ENCODE data around the gene WDR20. TPM values are rescaled to one million over a fixed set of nuclear protein-coding genes. Genes with fewer than 3 reads are reported as not detected.
"Not testable (repeated sequence)": the region's sequence is repeated elsewhere in the genome, so short reads cannot be mapped to it uniquely, and the experiment has no call there.

WDR20 gene, protein sequence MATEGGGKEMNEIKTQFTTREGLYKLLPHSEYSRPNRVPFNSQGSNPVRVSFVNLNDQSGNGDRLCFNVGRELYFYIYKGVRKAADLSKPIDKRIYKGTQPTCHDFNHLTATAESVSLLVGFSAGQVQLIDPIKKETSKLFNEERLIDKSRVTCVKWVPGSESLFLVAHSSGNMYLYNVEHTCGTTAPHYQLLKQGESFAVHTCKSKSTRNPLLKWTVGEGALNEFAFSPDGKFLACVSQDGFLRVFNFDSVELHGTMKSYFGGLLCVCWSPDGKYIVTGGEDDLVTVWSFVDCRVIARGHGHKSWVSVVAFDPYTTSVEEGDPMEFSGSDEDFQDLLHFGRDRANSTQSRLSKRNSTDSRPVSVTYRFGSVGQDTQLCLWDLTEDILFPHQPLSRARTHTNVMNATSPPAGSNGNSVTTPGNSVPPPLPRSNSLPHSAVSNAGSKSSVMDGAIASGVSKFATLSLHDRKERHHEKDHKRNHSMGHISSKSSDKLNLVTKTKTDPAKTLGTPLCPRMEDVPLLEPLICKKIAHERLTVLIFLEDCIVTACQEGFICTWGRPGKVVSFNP
- polyA plus RNA-seq (2013, experiment 1 of 2; ENCODE audit: insufficient read length): 14.4 TPM
- 13.8 TPM for polyA plus RNA-seq (2013, experiment 2 of 2; ENCODE audit: insufficient read length)

DNA sequence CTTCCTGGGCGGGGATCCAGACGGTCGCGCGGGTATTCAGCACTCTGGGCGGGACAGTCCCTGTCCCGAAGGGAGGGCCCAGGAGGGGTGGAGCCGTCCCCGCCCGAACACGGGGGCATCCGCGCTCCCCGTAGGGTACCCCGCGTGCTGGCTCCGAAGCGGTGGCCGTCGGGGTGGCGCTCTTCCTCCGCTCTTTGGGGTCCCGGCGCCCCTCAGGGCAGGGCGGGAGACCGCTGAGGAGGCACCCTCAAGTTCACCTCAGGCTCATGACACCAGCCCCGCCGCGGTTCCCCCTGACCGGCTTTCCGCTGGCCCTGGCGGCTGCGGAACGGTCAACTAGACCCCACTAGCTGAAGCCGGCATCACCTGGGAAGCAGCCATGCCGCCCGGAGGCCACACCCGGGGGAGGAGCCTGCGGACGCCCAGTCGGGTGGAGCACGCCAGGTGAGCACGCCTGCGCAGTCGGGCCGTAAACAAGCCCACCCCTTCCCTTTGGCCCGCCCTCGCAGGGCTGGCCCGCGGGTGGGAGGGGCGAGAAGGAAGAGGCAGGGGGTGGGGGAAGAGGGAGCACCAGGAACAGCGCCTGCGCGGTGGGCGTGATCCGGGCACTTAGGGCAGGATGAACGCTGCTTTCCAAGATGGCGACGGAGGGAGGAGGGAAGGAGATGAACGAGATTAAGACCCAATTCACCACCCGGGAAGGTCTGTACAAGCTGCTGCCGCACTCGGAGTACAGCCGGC lies at the start of gene WDR20:
Gene WDR20 (plus strand): TSS at position 612 of the 741 bp plus-strand sequence. CDS start 27 bp downstream, at position 639.
- peak; percentile 95 for DNase-seq

- no peak for DNase-seq
Measured at GRCh38 chr14:102090713-102091112, 49.0 kb upstream of the WDR20 start.

GRCh38 chr14:102092806-102093205 lies 46.9 kb upstream of the WDR20 start:
- no peak for DNase-seq

DNA sequence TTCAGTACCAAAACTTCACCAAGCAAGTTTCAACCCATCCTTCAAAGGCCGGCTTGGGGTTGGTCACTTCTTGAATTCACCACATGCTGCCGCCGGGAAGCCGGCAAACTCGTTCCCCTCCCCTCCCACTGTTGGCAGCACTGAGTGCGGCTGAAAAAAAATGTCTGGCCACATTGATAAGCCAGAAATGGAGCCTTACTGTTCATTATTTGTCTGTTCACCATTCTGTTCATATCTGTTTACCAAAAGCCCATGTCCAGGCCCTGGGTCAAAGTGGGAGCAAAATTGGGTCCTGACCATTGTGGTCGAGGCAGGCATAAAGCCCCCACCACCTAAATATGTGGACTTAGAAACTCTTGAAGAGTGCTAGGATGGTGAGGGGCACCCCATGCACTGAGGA lies 45.6 kb upstream of the WDR20 start:
- DNase-seq: no peak

DNA sequence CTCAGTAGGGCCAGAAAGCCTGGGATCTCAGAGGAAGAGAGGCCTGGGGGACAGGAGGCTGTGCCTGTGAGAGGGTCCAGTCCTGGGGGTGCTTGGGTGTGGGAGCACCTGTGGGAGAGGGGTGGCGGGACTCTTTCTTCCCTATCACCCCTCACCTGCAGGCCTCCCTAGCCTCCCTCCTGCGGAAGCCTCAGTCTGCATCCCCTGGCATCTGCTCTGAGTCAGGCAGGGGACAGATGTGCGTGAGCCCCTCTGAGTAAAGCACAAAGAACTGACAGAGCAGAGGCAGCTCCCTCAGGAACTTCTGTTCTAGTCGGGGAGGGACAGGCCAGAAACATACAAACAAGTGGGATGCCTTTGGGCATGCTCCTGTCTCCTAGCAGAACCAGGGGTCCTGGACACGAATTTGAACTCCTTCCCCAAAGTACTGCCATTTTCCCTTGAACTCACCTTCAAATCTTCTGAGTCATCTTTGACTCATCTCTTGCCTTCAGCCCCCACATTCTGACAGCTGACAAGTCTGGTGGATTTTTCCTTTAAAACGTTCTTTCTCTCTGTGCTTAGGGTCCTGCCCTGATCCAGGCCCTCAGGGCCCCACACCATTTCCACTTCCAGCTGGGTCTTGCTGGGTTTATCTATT lies 44.3 kb upstream of the WDR20 start:
- no peak for DNase-seq

GRCh38 chr14:102095871-102096568 lies 43.7 kb upstream of the WDR20 start:
- DNase-seq: no peak

DNA sequence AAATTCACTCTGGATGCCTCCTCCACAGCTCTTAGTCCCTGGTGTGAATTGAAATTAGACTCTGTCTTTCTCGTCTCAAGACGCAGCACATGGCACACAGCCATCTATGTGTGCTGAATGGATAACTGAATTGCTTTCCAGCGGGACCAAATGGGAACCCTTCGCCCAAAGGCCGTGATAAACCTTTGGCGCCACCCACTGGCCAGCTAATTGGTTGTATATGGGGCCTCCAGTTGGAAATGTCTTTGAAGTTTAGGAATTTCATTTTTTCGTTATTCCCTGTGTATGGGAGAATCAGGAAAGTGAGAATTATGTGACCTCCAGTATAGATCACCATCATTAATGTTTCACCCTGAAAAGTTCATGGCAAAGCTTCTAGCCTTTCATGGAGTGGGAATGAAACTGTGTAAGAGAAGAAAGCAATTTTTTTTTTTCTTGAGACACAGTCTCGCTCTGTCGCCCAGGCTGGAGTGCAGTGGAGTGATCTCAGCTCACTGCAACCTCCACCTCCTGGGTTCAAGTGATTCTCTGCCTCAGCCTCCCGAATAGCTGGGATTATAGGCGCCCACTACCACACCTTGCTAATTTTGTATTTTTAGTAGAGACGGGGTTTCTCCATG lies 43.0 kb upstream of the WDR20 start:
- peak; percentile 79 for DNase-seq

GRCh38 chr14:102097441-102098135 lies 42.1 kb upstream of the WDR20 start:
- DNase-seq: no peak

DNA sequence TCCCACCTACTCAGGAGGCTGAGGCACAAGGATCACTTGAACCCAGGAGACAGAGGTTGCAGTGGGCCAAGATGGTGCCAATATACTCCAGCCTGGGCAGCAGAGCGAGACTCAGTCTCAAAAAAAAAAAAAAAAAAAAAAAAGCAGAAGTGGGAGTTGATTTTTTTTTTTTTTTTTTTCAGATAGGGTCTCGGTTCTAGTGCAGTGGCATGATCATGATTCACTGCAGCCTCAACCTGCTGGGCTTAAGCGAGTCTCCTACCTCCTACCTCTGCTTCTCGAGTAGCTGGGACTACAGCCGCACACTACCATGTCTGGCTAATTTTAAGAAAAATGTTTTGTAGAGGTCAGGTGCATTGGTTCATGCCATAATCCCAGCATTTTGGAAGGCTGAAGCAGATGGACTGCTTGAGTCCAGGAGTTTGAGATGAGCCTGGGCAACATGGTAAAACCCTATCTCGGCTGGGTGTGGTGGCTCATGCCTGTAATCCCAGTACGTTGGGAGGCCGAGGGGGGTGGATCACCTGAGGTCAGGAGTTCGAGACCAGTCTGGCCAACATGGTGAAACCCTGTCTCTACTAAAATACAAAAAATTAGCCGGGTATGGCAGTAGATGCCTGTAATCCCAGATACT lies 36.5 kb upstream of the WDR20 start:
- no peak for DNase-seq

- no peak for DNase-seq
Measured at GRCh38 chr14:102105369-102105768, 34.3 kb upstream of the WDR20 start.

- not testable (repeated sequence) for DNase-seq
Measured at GRCh38 chr14:102109332-102109731, 30.4 kb upstream of the WDR20 start.

- DNase-seq: no peak
Measured at GRCh38 chr14:102111101-102111500, 28.6 kb upstream of the WDR20 start.

DNA sequence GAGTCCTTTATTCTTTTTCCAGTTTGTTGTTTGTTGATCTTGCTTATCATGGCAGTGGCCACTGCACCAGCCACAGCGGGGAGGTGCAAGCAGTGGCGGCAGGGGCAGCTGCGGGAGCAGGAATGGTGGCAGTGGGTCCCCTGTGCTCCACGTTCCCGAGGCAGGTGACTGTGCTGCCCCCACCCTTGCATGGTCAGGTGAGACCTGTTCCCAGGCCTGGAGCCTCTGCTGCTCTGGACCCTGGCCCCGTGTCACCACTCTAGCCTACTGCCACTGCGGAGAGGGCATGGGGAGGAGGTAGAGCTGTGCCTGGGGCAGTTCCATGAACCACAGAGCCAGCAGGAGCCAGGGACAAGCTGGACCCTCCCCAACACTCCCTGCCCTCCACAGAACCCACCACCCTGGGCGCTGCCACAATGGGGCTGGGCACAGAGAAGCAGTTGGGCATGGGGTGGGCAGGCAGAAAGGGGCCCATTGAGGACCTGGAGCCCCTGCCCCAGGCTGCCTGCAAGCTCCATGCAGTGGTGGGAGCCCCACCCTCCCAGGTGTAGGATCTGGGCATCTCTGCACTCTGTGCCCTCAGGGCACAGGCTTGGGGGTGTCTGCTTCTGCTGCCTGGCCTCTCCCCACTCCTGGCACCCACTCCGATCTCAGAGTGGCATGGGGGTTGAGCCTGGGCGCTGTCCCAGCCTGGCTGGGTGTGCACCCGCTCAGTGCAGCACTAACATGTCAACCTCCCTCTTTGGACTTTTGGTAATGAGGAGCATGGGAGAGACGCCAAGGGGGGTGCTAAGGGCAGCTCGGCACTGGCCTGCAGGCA lies 23.1 kb upstream of the WDR20 start:
- DNase-seq: no peak

GRCh38 chr14:102117852-102118251 lies 21.8 kb upstream of the WDR20 start:
- DNase-seq: no peak

DNA sequence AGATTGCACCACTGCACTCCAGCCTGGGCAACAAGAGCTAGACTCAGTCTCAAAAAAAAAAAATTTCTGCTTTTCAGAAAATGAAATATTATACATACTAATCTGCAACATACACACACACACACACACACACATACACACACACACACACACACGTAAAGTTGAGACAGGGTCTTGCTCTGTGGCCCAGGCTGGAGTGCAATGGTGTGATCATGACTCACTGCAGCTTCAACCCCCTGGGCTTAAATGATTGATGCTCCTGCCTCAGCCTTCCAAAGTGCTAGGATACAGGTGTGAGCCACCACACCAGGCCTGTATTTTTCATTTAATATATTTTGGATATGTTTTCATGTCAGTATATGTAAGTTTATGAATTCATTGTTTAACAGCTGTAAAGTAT lies 18.8 kb upstream of the WDR20 start:
- DNase-seq: no peak

GRCh38 chr14:102121567-102121966 lies 18.1 kb upstream of the WDR20 start:
- no peak for DNase-seq

GRCh38 chr14:102124419-102124818 lies 15.3 kb upstream of the WDR20 start:
- no peak for DNase-seq

GRCh38 chr14:102125546-102125945 lies 14.2 kb upstream of the WDR20 start:
- no peak for DNase-seq

- DNase-seq: no peak
Measured at GRCh38 chr14:102126807-102127455, 12.8 kb upstream of the WDR20 start.

Measured in fibroblast of skin of scalp (primary cell).